GM18520 (cell line): ENCODE measurements around the gene VPS11.
A peak's percentile ranks its signal among the peaks of the same experiment; 100 is the strongest.

Source experiments
- ATAC-seq: cut with Tn5 transposase; IDR thresholded peaks from one replicate; pipeline ENCODE4 v1.9.1; 2021; ENCODE audit not compliant: unreplicated experiment

The VPS11 gene

DNA sequence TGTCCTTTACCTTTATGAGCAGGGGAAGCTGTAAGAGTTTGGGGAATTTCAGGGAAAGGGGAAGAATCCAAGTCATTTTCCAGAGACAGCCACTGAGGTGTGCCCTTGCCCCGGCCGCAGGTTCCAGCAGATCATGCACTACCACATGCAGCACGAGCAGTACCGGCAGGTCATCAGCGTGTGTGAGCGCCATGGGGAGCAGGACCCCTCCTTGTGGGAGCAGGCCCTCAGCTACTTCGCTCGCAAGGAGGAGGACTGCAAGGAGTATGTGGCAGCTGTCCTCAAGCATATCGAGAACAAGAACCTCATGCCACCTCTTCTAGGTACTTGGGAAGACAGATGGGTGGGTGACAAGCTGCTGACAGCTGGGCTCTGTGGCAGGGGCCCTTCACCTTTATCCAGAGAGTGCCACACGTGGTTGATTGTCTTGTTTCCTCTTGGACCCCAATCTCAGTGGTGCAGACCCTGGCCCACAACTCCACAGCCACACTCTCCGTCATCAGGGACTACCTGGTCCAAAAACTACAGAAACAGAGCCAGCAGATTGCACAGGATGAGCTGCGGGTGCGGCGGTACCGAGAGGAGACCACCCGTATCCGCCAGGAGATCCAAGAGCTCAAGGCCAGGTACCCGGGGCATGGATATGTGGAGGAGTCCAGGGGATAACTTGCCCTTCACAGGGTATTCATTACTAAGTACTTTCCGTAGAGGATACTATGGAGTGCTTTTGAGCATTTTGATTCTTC is 11.2 kb downstream of the VPS11 start:
- no peak for ATAC-seq

DNA sequence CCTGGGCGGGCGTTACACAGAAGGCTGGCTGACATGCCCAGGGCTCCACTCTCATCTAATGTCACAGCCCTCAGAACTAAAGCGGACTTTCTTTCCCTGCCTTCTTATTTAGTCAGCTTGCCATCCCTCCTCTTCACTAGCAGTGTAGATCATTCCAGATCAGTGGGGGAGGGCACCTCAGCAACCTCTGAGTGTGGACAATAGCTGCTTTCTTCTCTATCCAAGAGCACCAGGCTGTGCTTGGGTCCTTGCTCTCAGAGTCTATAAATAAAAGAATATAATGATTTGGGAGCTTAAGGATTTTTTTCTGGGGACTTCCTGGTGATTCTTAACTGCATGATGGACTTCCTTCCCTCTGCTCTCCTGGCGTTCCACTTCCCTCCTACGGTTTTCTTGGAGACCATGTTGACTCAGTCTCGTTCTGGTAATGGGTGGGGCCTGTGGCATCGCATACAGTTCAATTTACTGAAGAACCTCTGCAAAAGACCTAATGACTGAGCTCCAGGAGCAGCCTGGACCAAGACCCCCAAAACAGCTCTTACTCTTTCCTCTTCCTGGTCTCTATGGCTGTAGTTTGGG is 14.2 kb downstream of the VPS11 start:
- no peak for ATAC-seq

DNA sequence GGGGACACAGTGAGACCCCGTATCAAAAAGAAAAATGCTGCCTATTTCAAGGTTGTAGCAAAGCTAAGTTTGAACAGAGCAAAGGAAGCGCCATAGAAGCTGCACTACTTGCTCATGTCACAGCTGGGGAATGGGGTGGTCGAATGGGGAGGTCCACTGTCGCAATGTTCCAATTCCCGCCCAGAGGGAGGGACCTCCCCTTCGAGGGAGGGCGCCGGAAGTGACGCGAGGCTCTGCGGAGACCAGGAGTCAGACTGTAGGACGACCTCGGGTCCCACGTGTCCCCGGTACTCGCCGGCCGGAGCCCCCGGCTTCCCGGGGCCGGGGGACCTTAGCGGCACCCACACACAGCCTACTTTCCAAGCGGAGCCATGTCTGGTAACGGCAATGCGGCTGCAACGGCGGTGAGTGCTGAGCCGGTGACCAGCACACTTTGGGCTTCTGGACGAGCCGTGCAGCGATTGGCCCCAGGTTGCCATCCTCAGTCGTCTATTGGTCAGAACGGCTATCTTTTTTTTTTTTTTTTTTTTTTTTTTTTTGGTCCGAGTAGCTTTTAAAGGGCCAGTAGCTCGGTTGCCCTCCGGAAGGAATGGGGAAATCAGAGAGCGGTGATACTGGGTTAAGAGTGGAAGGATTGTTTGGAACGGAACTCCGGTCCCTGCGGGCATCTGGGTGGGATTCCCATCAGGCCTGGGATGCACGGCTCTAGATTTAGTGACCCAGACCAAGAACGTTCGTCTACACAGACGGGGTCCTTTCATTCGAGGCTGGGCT is 17.2 kb downstream of the VPS11 start, which contains the start of gene HMBS:
Gene HMBS, plus strand, starts transcription at position 219 of the 774 bp plus-strand sequence. Its CDS starts 153 bp downstream, at position 372.
- peak; percentile 78 for ATAC-seq

DNA sequence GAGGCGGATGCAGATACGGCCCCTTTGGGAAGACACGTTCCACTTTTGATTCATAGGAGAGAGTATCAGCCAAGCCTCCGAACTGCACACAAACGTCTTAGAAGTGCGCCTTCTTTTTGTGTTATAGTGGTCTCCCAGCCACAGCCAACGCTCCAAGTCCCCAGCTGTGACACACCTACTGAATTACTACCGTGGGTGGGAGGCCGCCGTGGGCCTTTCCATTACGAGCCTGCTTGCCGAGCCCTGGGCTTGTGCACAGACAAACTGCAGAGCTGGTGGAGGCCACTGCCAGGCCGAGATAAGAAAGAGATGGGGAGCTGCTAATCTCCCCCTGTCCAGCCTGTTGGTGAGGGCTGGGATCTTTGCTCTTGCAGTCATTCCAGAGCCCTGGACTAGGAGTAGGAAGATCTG is 17.8 kb downstream of the VPS11 start:
- ATAC-seq, result no peak

DNA sequence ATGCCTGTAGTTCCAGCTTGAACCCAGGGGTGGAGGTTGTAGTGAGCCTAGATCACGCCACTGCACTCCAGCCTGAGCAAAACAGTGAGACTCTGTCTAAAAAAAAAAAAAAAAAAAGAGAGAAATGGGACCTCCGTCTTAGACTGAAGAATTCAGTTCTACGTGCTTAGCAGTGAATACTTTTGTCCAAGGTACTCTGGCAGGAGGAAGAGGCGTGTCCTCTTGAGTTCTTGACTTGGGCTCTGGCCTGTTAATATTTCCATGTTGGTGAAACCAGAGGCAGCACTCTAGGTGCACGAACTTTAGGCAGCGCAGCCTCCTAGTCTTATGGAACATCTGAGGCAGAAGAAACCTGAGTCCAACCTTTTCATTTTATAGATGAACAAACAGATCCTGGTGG is 19.5 kb downstream of the VPS11 start:
- no peak for ATAC-seq

DNA sequence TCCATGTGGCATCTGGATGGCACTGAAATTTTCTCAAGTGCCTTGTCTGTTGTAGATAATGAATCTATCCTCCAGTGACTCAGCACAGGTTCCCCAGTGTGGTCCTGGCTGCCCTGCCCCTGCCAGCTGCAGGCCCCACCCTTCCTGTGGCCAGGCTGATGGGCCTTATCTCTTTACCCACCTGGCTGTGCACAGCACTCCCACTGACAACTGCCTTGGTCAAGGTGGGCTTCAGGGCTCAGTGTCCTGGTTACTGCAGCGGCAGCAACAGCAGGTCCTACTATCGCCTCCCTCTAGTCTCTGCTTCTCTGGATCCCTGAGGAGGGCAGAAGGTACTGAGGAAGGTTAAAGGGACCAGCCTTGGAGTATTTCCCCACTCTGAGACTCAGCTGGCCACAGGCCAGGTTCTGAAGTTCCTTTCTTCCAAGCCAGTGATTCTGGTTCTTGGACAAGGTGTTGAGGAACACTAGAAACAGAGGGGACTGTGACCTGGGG is 20.2 kb downstream of the VPS11 start:
- no peak for ATAC-seq

DNA sequence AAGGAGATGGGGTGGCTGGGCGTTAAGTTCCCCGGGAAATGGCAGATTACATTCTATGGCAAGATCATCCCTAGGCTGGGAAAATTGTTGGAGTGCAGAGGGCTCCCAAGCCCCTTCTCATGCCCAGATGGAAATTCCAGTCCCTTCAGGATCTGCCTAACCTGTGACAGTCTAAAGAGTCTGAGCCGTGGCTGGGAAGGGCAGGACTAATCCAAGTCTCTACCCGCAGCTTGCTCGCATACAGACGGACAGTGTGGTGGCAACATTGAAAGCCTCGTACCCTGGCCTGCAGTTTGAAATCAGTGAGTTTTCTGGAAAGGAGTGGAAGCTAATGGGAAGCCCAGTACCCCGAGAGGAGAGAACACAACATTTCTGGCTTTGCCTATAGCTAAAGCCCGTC is 20.8 kb downstream of the VPS11 start:
- no peak for ATAC-seq

DNA sequence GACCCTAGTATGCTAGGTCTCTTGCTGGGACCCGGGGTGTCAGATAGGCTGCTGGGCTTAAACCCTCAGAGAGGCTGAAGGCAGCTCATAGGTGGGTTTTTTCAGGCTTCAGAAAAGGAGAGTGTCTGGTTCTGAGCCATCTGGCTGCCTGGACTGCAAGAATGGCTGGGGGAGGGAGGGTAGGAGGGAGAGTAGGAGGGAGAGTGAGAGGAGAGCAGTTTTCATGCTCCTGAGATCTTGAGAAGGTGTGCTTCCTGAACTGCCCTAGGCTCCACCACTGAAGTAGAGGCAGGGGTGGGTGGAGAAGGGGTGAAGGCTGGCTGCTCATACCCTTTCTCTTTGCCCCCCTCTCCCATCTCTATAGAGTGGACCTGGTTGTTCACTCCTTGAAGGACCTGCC is 21.7 kb downstream of the VPS11 start:
- no peak for ATAC-seq

DNA sequence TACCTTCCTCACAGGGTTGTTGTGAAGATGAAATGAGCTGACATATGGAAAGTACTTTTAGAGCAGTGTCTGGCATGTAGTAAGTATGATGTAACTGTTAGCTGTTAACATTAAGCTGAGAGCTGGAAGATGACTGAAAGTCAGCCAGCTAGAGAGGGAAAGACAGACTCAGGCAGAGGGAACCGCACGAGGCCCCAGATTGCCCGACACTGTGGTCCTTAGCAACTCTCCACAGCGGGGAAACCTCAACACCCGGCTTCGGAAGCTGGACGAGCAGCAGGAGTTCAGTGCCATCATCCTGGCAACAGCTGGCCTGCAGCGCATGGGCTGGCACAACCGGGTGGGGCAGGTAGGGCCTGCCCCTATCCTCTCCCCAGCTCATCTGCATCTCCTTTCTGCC is 23.6 kb downstream of the VPS11 start:
- ATAC-seq, result no peak

DNA sequence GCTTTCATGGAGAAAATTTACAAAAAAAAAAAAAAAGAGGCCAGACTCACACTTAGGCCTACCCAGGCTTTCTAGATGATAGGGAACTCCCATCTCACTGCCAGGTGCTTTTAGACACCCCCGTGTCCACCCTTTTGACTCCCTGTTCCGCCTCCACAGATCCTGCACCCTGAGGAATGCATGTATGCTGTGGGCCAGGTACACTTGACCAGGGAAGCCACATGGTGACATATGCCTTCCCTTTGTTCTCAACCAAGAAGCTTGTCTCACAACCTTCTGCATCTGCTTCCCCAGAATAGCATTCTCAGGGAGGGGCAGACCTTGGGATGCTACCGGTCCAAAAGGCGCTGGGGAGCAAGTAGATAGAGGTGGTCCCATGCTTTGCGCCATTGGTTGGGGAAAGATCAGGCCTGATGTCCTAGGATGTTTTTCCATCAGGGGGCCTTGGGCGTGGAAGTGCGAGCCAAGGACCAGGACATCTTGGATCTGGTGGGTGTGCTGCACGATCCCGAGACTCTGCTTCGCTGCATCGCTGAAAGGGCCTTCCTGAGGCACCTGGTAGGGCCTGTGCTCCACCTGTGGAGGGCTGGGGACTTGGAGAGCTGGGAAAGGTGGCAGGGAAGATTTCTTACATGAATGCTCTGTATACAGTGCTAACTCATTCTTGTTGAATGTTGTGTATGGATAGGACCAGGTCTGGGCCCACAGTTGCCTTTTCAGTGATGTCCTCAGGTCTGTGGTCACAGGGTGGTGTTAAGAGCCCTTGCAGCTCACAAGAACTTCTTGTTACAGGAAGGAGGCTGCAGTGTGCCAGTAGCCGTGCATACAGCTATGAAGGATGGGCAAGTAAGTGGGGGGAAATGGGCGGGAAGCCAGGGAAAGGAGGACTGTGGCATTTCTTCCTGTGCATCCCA is 24.6 kb downstream of the VPS11 start:
- ATAC-seq, result no peak

DNA sequence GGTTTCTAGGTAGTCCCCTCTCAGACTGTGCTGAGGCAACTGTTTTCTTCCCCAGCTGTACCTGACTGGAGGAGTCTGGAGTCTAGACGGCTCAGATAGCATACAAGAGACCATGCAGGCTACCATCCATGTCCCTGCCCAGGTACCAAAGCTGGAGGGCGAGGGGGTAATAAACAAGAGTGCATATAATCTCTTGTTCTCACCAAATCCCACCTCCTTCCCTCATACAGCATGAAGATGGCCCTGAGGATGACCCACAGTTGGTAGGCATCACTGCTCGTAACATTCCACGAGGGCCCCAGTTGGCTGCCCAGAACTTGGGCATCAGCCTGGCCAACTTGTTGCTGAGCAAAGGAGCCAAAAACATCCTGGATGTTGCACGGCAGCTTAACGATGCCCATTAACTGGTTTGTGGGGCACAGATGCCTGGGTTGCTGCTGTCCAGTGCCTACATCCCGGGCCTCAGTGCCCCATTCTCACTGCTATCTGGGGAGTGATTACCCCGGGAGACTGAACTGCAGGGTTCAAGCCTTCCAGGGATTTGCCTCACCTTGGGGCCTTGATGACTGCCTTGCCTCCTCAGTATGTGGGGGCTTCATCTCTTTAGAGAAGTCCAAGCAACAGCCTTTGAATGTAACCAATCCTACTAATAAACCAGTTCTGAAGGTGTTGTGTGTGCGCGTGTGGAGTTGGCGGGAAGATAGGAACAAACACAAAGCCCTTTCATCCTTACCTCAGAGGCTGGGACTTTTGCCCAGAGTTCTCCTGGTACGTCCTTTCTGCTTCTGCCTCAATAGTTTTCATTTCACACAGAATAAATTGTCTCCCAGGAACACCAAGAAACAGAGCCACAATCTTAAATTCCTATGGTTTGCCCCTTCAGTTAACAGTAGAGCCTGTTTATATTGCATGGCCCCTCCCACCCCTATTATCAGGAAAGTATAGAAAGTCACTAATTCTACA is 25.5 kb downstream of the VPS11 start:
- no peak for ATAC-seq

DNA sequence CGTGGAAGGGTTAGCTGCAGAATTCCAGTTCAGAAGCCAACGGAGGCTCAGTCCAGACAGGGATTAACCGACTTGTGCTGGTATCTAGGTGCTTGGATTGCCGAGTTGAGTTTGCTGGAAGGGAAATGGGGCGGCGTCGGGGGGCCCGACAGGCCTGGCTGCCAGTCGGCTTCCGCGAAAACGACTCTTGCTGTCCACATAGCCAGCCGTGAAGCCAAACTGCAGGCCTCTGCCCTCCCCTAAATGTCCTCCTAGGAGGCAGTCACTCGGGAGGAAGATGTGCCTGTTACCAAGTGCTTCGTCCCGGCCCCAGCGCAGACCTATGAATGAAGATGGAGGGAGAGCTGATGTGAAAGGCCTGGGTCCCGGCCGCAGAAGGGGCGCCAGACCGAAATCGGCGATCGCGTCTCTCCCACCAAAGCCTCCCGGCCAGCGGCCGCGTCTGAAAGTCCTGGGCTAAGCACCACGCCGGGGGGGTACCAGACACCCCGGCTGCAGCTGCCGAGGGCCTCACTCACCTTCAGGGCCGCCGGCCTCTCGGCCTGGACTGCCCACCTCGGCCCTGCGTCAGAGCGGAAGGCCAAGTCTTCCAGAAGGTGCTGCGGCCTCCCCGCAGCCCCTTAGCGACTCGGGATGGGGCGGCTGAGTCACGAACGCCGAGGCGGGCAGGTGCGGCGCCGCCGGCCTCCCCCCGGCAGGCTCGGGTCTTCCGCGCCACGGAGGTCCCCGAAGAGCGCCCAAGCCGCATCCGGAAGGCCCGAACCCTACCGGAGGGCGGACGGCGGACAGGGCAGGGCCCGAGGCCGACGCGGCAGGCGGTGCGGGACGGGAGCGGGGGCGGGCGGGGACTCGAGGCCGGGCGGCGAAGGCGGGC is 26.6 kb downstream of the VPS11 start:
- peak; percentile 3 for ATAC-seq

DNA sequence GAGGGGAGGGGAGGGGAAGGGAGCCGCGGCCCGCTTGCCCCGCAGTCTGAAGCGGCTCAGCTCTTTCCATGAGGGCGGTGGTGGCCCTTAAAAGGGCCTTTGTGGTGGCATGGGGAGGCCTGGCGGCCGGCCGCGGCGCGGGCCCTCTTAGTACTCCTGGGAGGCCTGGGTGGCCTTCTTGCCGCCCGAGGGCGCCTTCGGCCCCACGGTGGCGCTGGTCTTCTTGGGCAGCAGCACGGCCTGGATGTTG is 27.1 kb downstream of the VPS11 start:
- peak; percentile 25 for ATAC-seq

DNA sequence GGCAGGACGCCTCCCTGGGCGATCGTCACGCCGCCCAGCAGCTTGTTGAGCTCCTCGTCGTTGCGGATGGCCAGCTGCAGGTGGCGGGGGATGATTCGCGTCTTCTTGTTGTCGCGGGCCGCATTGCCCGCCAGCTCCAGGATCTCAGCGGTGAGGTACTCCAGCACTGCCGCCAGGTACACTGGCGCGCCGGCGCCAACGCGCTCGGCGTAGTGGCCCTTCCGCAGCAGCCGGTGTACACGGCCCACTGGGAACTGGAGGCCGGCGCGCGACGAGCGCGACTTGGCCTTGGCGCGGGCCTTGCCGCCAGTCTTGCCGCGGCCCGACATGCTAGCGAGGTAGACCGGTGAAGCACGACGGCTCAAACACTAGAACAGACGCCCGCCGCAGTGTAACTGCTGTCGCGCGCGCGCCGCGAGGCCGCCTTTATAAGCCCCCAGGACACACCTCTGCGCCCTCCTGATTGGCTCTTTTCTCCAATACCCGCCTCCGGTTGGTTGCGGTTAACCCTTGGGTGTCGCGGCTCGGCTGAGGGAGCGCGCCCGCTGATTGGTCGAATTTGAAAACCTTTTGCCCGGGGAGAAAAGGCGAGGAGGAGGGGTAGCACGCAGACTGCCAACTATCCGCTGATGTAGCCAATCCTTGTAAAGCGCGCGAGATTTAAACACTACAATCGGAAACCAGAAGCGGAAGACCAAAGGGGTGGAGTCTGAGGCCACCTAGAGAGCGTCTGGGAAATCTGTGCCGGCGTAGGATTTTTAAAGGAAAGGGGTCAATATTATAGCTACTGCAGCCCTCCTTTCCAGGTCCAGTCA is 27.7 kb downstream of the VPS11 start:
- peak; percentile 57 for ATAC-seq

DNA sequence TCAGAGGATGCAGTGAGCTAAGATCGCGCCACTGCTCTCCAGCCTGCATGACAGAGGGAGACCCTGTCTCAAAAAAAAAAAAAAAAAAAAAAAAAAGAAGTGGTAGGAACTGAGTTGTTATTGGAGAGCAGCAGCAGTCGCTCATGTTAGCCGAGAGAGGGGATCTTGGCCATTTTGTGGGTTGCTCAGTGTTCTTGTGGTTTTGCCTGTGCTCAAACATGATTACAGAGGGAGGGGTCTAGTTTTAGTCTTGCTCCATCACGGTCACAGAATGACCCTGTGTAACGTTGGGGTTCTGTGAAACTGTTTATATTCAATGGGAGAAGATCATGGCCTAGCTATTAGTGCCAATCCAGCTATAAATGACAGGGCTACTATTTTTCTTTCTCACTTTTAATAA is 32.1 kb downstream of the VPS11 start:
- ATAC-seq, result no peak

DNA sequence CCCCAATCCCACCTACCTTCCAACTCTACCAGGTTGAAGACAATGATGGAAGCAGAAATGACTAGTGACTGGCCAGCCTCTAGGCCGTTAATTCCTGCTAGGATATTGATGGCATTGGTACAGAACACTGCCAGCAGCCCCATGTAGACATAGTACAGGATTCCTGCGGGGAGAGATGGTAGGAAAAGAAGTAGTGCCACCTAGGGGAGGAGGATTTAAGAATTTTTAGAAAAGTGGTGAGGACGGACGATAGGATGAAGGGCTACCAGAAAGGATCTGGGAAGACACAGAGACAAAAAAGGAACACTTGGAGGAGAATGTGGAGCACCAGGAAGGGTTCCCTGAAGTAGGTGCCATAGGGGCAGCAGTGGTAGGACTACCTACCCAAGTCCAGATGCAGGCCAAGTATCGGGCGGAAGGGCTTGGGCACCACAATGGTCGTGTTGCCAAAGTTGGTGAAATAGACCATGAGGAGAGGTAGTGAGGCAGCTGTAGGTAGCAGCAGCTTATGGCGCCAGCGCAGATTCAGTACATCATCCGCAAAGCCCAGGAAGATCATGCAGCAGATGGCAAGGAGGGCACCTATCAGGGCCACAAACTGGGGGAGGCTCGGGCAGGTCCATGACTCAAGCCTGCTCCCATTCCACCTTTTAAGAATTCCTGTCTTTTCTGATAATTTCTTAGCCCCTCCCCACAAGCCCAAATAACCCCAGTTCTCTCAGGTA is 32.8 kb downstream of the VPS11 start:
- no peak for ATAC-seq

DNA sequence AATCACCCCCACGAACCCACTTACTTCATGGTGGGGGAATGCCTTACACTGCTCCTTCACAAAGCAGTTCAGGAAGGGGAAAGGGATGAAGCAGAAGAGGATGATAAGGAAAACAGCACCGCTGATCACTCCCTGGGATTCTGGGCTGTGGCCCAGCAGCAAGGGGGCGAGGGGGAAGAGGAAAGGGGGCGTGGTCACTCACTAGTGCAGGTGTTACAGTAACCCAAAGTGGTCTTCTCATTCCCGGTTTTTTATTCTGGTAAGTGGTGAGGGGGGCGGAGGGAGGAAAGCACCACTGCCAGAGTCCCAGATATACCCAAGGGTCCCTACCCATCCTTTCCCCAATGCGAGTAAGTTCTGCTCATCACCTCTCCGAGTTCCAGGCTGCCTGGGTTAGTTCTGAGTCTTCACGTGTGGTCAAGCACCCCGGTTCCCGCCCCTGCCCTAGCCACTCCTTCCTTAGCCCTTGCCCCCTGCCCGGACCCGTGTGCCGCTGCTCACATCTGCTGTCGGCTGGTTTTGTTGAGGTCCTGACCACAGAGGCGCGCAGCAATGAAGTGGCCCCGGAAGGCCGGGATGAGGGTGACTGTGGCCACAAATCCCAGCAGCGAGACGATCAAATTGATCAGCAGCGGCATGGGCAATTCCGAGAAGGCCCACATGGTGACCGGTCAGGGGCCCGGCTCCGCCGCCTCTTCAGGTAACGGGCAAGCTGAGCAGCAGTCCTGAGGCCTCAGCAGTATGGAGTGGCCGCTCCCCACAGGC is 33.6 kb downstream of the VPS11 start:
- no peak for ATAC-seq
